Measurements from ENCODE around the gene ZNF385B.

The ZNF385B gene

GRCh38 chr2:179686069-179686468 lies 175.3 kb downstream of the ZNF385B start:
- no peak for DNase-seq (ENCODE audit: low read depth in 2 of 3, low spot score in 2 of 3)

- no peak for DNase-seq (ENCODE audit: low read depth in 2 of 3, low spot score in 2 of 3)
Observed at GRCh38 chr2:179685146-179685545, 176.3 kb downstream of the ZNF385B start.

- no peak for DNase-seq (ENCODE audit: low read depth in 2 of 3, low spot score in 2 of 3)
Observed at GRCh38 chr2:179682756-179683155, 178.7 kb downstream of the ZNF385B start.

- DNase-seq (ENCODE audit: low read depth in 2 of 3, low spot score in 2 of 3), result no peak
Observed at GRCh38 chr2:179677746-179678505, 183.5 kb downstream of the ZNF385B start.

GRCh38 chr2:179677077-179677688 lies 184.2 kb downstream of the ZNF385B start:
- no peak for DNase-seq (ENCODE audit: low read depth in 2 of 3, low spot score in 2 of 3)

- no peak for DNase-seq (ENCODE audit: low read depth in 2 of 3, low spot score in 2 of 3)
Observed at GRCh38 chr2:179675435-179675834, 186.0 kb downstream of the ZNF385B start.

- DNase-seq (ENCODE audit: low read depth in 2 of 3, low spot score in 2 of 3), result no peak
Observed at GRCh38 chr2:179671043-179671981, 190.1 kb downstream of the ZNF385B start.

GRCh38 chr2:179669196-179669595 lies 192.2 kb downstream of the ZNF385B start:
- DNase-seq (ENCODE audit: low read depth in 2 of 3, low spot score in 2 of 3), result no peak

- no peak for DNase-seq (ENCODE audit: low read depth in 2 of 3, low spot score in 2 of 3)
Observed at GRCh38 chr2:179664972-179665812, 196.2 kb downstream of the ZNF385B start.

- no peak for DNase-seq (ENCODE audit: low read depth in 2 of 3, low spot score in 2 of 3)
Observed at GRCh38 chr2:179661986-179662385, 199.4 kb downstream of the ZNF385B start.

- no peak for DNase-seq (ENCODE audit: low read depth in 2 of 3, low spot score in 2 of 3)
Observed at GRCh38 chr2:179657068-179657595, 204.3 kb downstream of the ZNF385B start.

- DNase-seq (ENCODE audit: low read depth in 2 of 3, low spot score in 2 of 3), result no peak
Observed at GRCh38 chr2:179655627-179656026, 205.8 kb downstream of the ZNF385B start.

- no peak for DNase-seq (ENCODE audit: low read depth in 2 of 3, low spot score in 2 of 3)
Observed at GRCh38 chr2:179654806-179655205, 206.6 kb downstream of the ZNF385B start.

- no peak for DNase-seq (ENCODE audit: low read depth in 2 of 3, low spot score in 2 of 3)
Observed at GRCh38 chr2:179652296-179652695, 209.1 kb downstream of the ZNF385B start.

- DNase-seq (ENCODE audit: low read depth in 2 of 3, low spot score in 2 of 3), result no peak
Observed at GRCh38 chr2:179650420-179650819, 211.0 kb downstream of the ZNF385B start.

- DNase-seq (ENCODE audit: low read depth in 2 of 3, low spot score in 2 of 3), result no peak
Observed at GRCh38 chr2:179646862-179647587, 214.4 kb downstream of the ZNF385B start.

- DNase-seq (ENCODE audit: low read depth in 2 of 3, low spot score in 2 of 3), result no peak
Observed at GRCh38 chr2:179646173-179646769, 215.1 kb downstream of the ZNF385B start.

GRCh38 chr2:179645047-179645446 lies 216.4 kb downstream of the ZNF385B start:
- DNase-seq (ENCODE audit: low read depth in 2 of 3, low spot score in 2 of 3), result no peak

- DNase-seq (ENCODE audit: low read depth in 2 of 3, low spot score in 2 of 3), result no peak
Observed at GRCh38 chr2:179642462-179642861, 218.9 kb downstream of the ZNF385B start.

Measured in activated CD8-positive, alpha-beta memory T cell treated with anti-CD3 and anti-CD28 coated beads for 48 hours (primary cell).